Measurements from ENCODE around the gene NRN1.
"Not testable (repeated sequence)": the region's sequence is repeated elsewhere in the genome, so short reads cannot be mapped to it uniquely, and the experiment has no call there.

Gene NRN1

DNA sequence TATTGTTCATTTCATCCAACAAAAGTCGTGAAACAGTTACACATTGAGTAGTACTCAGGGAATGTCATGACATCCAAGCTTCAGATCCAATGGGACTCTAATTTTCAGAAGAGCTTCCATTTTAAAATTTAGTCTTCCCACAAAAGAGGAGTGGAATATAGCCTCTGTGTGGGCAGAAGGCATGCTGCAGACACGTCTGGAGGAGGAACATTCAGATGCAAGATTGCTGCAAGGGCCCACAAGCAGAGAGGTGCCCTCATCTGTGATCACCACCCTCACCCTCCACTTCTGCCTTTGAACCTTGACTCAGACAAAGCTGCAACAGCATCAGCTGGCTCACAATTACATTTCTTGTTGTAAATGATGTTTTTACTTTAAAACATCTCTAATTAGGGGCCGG lies 29.9 kb downstream of the NRN1 start:
- H3K4me3 ChIP-seq (ENCODE audit: low read depth, low read length), result no peak overlapping the region
- TF ChIP-seq, protein P1, sequence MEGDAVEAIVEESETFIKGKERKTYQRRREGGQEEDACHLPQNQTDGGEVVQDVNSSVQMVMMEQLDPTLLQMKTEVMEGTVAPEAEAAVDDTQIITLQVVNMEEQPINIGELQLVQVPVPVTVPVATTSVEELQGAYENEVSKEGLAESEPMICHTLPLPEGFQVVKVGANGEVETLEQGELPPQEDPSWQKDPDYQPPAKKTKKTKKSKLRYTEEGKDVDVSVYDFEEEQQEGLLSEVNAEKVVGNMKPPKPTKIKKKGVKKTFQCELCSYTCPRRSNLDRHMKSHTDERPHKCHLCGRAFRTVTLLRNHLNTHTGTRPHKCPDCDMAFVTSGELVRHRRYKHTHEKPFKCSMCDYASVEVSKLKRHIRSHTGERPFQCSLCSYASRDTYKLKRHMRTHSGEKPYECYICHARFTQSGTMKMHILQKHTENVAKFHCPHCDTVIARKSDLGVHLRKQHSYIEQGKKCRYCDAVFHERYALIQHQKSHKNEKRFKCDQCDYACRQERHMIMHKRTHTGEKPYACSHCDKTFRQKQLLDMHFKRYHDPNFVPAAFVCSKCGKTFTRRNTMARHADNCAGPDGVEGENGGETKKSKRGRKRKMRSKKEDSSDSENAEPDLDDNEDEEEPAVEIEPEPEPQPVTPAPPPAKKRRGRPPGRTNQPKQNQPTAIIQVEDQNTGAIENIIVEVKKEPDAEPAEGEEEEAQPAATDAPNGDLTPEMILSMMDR (IDR thresholded peaks at IDR 0.05; ENCODE audit: control insufficient read depth, extremely low read depth, insufficient read depth), result no peak
- no peak for DNase-seq (ENCODE audit: low read depth)

DNA sequence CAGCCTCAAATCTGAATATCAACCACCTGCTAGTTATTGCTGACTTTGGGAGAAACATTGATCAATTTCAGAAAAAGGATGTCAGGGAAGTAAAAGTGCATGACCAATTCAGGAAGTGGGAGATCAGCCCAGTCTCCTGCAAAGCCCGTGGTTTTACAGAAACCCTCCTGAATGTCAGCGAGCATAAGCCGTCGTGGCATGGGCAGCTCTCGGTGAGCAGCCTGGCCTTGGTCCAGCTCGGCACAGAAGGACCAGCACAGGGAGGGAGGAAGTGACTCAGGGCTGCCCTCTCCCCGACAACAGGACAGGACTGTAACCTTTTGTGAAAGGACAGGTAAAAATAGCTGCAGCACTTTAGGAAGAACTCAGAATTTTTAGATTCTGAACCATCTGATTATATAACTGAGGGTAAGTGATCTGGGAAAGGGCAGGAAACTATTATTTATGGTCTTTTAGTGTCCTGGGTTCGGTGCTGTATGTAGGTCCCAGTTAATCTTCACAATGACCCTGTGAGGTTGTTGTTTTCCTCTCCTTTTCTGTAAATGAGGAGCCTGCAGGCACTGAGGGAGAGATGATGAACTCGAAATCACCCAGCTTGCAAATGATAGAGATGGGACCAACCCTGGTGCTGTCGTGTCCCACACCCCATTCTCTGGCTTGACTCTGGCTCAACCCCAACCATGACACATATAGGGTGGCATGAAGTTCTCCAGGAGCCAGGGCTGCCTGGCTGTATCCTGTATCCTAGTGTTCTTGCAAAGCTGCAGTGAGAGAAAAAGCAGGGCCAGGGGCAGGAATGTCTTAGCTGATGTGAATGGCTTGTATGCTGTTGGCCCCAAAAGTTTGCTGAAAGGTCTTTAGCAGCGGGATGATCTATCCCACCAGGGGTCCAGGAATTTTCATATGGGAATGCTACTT lies 37.6 kb downstream of the NRN1 start:
- H3K4me3 ChIP-seq (ENCODE audit: low read depth, low read length), result no peak overlapping the region
- TF ChIP-seq, protein P1 (IDR thresholded peaks at IDR 0.05; ENCODE audit: control insufficient read depth, extremely low read depth, insufficient read depth), result 0 out of 2 replicates have a peak, but pooled peaks have one; percentile 4
- no peak for DNase-seq (ENCODE audit: low read depth)

DNA sequence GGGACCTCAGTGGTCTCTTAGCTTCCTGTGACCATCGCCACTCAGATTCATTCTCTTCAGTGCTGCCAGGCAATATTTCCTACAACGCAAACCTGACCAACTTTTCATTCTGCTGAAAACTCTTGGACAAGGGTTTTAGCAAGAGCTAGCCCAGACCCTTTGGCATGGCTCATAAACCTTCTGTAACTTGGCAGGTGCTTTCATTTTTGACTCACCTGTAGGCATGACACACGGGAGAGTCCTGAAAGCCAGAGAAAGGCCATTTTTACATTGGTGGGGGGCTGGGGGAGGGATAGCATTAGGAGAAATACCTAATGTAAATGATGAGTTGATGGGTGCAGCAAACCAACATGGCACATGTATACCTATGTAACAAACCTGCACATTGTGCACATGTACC lies 38.7 kb downstream of the NRN1 start:
- H3K4me3 ChIP-seq (ENCODE audit: low read depth, low read length); DNase-seq (ENCODE audit: low read depth): not testable (repeated sequence)

DNA sequence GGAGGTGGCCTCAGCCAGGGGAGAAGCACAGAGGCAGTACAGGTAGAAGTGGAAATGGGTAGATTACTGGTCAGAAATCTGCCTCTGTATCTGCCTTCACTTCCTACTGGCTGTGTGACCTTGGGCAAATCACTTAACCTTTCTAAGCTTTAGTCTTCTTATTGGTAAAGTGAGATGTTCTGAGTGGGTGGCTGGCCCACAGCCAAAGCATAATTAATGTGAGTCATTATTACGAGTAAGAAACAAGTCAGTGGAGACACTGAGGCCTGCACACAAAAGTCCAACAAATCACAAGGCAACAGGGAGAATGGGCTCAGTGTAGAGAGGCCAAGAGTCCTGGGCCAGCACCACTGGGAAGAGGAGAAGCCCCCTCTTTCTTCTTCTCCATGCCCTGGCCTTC lies 39.1 kb downstream of the NRN1 start:
- H3K4me3 ChIP-seq (ENCODE audit: low read depth, low read length), result no peak overlapping the region
- DNase-seq (ENCODE audit: low read depth), result no peak
- TF ChIP-seq, protein P1 (IDR thresholded peaks at IDR 0.05; ENCODE audit: control insufficient read depth, extremely low read depth, insufficient read depth), result no peak

DNA sequence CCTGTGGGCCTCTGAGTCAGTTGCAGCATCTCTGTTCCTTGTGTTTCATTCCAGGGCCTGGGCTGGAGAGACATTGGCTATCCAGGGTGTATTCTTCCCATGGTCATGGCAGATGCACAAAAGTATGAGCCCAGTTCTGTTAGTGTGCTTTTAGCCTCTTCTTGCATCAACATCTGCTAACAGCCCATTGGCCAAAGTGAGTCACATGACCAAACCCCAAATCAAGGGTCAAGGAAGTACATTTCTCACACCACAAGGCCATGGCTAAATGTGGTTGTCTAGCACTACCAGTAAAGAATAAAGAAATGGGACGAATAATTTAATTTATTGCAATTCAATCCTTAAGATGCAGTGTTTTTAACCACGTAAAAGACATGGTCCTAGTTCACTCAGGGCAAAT lies 43.9 kb downstream of the NRN1 start:
- TF ChIP-seq, protein P1 (IDR thresholded peaks at IDR 0.05; ENCODE audit: control insufficient read depth, extremely low read depth, insufficient read depth), result no peak
- no peak for DNase-seq (ENCODE audit: low read depth)
- H3K4me3 ChIP-seq (ENCODE audit: low read depth, low read length), result no peak overlapping the region

DNA sequence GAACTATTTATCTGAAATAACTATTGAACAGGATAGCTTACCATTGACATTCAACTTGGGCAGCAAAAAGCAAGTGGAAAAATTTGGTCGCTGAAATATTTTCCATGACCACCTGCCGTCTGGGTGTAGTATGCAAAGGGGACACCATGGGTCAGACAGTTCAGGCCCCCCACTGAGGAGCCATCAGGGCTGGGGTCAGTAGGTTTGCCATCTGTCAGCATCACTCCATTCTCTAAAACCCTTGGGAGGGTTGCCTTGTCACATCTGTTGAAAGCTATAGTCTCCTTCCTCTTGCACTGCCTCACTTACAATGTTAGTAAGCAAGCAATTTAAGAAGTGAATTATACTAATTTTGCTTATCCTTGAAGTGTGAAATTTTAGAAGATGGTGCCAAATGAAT lies 44.9 kb downstream of the NRN1 start:
- no peak overlapping the region for H3K4me3 ChIP-seq (ENCODE audit: low read depth, low read length)
- no peak for DNase-seq (ENCODE audit: low read depth)
- TF ChIP-seq, protein P1 (IDR thresholded peaks at IDR 0.05; ENCODE audit: control insufficient read depth, extremely low read depth, insufficient read depth), result no peak

DNA sequence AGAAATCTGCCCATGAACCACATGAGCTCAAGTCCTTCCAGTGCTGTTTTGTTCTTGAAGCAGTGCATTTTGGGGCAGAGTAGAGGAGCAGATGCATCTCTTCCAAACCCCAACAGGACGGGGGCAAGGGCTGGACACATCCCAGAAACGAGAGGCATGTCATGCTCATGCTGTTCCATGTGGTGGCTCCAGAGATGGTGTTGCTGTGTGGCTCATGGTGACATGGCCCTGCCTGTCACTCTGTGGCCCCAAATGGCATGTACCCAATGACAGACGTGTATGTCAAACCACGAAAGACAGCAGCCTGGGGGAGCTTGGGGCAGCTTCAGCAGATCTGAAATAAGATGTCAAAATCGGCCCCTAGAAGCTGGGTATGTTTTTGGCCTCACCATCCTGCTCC lies 46.3 kb downstream of the NRN1 start:
- DNase-seq (ENCODE audit: low read depth), result no peak
- TF ChIP-seq, protein P1 (IDR thresholded peaks at IDR 0.05; ENCODE audit: control insufficient read depth, extremely low read depth, insufficient read depth), result no peak

More for the DNA sequence above, 46.3 kb downstream of the NRN1 start:
- H3K4me3 ChIP-seq (ENCODE audit: low read depth, low read length), result no peak overlapping the region

Measured in LNCaP clone FGC (cell line).